Lower leg skin (tissue), 4 donors: Measurements from ENCODE around the gene PBOV1. TPM values are rescaled to one million over a fixed set of nuclear protein-coding genes. Genes with fewer than 3 reads are reported as not detected.

Source experiments
- DNase-seq, 2 donors: peaks; one replicate each; pipeline ENCODE4 v3.0.0-alpha.2; 2019; ENCODE audit warnings: low spot score in 2 of 2
- H3K4me3 ChIP-seq: fragments of 200-600 bp; sonication (generic); 2 replicates; pipeline ENCODE4 v1.5.1; 2017; ENCODE audit warnings: mild to moderate bottlenecking, low read depth; ENCODE audit not compliant: poor library complexity, severe bottlenecking
- CTCF ChIP-seq, 3 donors: fragments of 450-650 bp; IDR thresholded peaks; one replicate each; pipeline ENCODE4 v1.5.1; 2016; ENCODE audit warnings: antibody characterized with exemption in 3 of 3, mild to moderate bottlenecking in 3 of 3, moderate library complexity in 2 of 3
- POLR2A ChIP-seq, 2 donors: fragments of 450-650 bp; IDR thresholded peaks; one replicate each; pipeline ENCODE4 v1.6.1; 2016 to 2017; ENCODE audit warnings: antibody characterized with exemption in 2 of 2, mild to moderate bottlenecking in 1 of 2, moderate library complexity in 1 of 2
- WGBS, 2 donors: methylation state at CpG; one replicate each; pipeline ENCODE4 v1.1.5; 2018; 5-methylcytosine and 5-hydroxymethylcytosine counted together
- intact Hi-C: fragments of 100-400 bp; cut with DNase I; formaldehyde crosslinking; loops from one replicate; pipeline ENCODE4 v1.15.0; 2023; ENCODE audit warnings: low total_unique reads
- total RNA-seq, 4 donors: library from RNA; depleted of rRNA; stranded (reverse); fragments of >200 nt; gene quantifications; one replicate each; pipeline ENCODE4 v1.1.0, GENCODE V29; 2016

The PBOV1 gene
- total RNA-seq, 4 donors from 2014 or later: not detected

- no peak for DNase-seq
- TF ChIP-seq POLR2A (IDR thresholded peaks at IDR 0.05) (no peak), CTCF (IDR thresholded peaks at IDR 0.05) (no peak)
- H3K4me3 ChIP-seq: no peak overlapping the region
- WGBS, 2 donors: 75 to 81% methylated on average over 4 of the region's 4 CpGs
- intact Hi-C loops: no loop called here
Measured at GRCh38 chr6:138250053-138250452, 31.8 kb upstream of the PBOV1 start.

GRCh38 chr6:138248878-138249277 is 30.6 kb upstream of the PBOV1 start:
- TF ChIP-seq CTCF (IDR thresholded peaks at IDR 0.05) (peak in 1 of 3 donors; percentile 73), POLR2A (IDR thresholded peaks at IDR 0.05) (no peak)
- intact Hi-C loops: no loop called here
- no peak overlapping the region for H3K4me3 ChIP-seq
- no peak for DNase-seq
- 84 to 87% methylated on average over 1 of the region's 1 CpG for WGBS, 2 donors

- TF ChIP-seq POLR2A (IDR thresholded peaks at IDR 0.05) (no peak), CTCF (IDR thresholded peaks at IDR 0.05) (no peak)
- no peak overlapping the region for H3K4me3 ChIP-seq
- WGBS, 2 donors: 88 to 92% methylated on average over 7 of the region's 7 CpGs
- intact Hi-C loops: no loop called here
- DNase-seq: no peak
Measured at GRCh38 chr6:138248011-138248410, 29.7 kb upstream of the PBOV1 start.

GRCh38 chr6:138246650-138247440 is 28.6 kb upstream of the PBOV1 start:
- H3K4me3 ChIP-seq: no peak overlapping the region
- 88 to 96% methylated on average over 3 of the region's 3 CpGs for WGBS, 2 donors
- DNase-seq: no peak
- TF ChIP-seq CTCF (IDR thresholded peaks at IDR 0.05) (no peak), POLR2A (IDR thresholded peaks at IDR 0.05) (no peak)
- intact Hi-C loops: no loop called here

GRCh38 chr6:138245751-138246150 is 27.5 kb upstream of the PBOV1 start:
- intact Hi-C loops: no loop called here

More at GRCh38 chr6:138245751-138246150, 27.5 kb upstream of the PBOV1 start:
- no peak for DNase-seq
- TF ChIP-seq CTCF (IDR thresholded peaks at IDR 0.05) (no peak), POLR2A (IDR thresholded peaks at IDR 0.05) (no peak)
- 70 to 85% methylated on average over 3 of the region's 3 CpGs for WGBS, 2 donors
- H3K4me3 ChIP-seq: no peak overlapping the region
